ENCODE measurements around the gene RNPS1.

Gene RNPS1

DNA sequence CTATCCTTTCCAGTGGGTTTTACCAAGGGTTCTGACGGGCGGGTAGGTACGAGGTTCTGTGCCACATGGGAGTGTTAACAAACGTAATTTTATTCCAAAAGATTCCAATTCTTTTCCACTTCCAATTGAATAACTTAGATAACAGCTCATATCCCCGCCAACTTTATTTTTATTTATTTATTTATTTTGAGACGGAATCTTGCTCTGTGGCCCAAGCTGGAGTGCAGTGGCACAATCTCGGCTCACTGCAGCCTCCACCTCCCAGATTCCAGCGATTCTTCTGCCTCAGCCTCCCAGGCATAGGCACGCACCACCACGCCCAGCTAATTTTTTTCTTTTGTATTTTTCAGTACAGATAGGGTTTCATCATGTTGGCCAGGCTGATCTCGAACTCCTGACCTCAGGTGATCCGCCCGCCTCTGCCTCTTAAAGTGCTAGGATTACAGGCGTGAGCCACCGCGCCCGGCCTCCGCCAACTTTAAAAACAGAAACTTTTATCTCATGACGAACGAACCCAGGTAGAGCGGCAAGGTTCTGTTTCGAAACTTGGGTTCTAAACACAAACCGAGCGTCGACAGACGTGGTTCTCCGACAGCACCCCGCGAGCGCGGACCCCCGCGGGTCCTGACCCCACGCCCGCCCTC lies 17.2 kb downstream of the RNPS1 start:
- Histone ChIP-seq H3K27me3 (ENCODE audit: insufficient read depth, poor library complexity, severe bottlenecking) (no peaks in the 10 kb centered on the region), H3K9me3 (ENCODE audit: severe bottlenecking) (no peaks in the 10 kb centered on the region), H3K27ac (ENCODE audit: poor library complexity, severe bottlenecking) (peak overlapping the region; percentile 85), H3K4me1 (ENCODE audit: insufficient read depth, poor library complexity, severe bottlenecking) (peaks cover 10% of the 10 kb centered on the region), H3K4me3 (ENCODE audit: severe bottlenecking) (peak overlapping the region; percentile 86), H3K36me3 (ENCODE audit: low read depth) (peaks cover 70% of the 10 kb centered on the region)
- TF ChIP-seq, protein P1, sequence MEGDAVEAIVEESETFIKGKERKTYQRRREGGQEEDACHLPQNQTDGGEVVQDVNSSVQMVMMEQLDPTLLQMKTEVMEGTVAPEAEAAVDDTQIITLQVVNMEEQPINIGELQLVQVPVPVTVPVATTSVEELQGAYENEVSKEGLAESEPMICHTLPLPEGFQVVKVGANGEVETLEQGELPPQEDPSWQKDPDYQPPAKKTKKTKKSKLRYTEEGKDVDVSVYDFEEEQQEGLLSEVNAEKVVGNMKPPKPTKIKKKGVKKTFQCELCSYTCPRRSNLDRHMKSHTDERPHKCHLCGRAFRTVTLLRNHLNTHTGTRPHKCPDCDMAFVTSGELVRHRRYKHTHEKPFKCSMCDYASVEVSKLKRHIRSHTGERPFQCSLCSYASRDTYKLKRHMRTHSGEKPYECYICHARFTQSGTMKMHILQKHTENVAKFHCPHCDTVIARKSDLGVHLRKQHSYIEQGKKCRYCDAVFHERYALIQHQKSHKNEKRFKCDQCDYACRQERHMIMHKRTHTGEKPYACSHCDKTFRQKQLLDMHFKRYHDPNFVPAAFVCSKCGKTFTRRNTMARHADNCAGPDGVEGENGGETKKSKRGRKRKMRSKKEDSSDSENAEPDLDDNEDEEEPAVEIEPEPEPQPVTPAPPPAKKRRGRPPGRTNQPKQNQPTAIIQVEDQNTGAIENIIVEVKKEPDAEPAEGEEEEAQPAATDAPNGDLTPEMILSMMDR (IDR thresholded peaks at IDR 0.05; ENCODE audit: poor library complexity, severe bottlenecking): no peak
- peak; percentile 1; the same call in 1 of the 3 replicates for ATAC-seq (ENCODE audit: low read depth)
- no peak for DNase-seq (ENCODE audit: low spot score)

DNA sequence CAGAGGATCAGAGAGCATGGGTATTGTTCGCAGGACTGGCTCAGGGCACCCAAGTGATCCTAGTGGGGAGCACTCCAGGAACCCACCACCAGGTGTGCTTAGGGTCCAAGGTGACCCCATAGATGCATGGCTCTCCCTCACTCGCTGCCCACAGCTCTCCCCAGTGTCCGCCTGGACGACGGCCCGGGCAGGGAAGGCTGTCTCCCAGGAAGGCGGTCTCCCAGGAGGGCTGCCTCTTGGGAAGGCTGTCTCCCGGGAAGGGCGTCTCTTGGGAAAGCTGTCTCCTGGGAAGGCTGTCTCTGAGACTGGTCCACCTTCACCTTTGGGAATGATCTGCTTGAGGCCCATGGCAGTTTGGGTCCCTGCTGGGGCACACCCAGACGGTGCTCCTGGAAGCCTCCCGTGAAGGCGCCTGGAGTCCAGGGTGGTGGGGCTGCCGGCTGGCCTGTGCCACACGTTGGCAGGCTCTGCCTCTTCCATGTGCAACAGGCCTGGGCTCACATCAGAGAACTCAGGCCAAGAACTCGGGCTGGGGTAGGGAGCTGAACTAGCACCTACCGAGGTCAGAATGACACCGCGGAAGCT lies 21.5 kb downstream of the RNPS1 start:
- Histone ChIP-seq H3K9me3 (ENCODE audit: severe bottlenecking) (no peaks in the 10 kb centered on the region), H3K4me1 (ENCODE audit: insufficient read depth, poor library complexity, severe bottlenecking) (no peaks in the 10 kb centered on the region), H3K27ac (ENCODE audit: poor library complexity, severe bottlenecking) (no peak overlapping the region), H3K36me3 (ENCODE audit: low read depth) (peaks cover 73% of the 10 kb centered on the region), H3K27me3 (ENCODE audit: insufficient read depth, poor library complexity, severe bottlenecking) (no peaks in the 10 kb centered on the region), H3K4me3 (ENCODE audit: severe bottlenecking) (no peak overlapping the region)
- ATAC-seq (ENCODE audit: low read depth) (no peak), DNase-seq (ENCODE audit: low spot score) (no peak)
- TF ChIP-seq, protein P1 (IDR thresholded peaks at IDR 0.05; ENCODE audit: poor library complexity, severe bottlenecking): no peak

DNA sequence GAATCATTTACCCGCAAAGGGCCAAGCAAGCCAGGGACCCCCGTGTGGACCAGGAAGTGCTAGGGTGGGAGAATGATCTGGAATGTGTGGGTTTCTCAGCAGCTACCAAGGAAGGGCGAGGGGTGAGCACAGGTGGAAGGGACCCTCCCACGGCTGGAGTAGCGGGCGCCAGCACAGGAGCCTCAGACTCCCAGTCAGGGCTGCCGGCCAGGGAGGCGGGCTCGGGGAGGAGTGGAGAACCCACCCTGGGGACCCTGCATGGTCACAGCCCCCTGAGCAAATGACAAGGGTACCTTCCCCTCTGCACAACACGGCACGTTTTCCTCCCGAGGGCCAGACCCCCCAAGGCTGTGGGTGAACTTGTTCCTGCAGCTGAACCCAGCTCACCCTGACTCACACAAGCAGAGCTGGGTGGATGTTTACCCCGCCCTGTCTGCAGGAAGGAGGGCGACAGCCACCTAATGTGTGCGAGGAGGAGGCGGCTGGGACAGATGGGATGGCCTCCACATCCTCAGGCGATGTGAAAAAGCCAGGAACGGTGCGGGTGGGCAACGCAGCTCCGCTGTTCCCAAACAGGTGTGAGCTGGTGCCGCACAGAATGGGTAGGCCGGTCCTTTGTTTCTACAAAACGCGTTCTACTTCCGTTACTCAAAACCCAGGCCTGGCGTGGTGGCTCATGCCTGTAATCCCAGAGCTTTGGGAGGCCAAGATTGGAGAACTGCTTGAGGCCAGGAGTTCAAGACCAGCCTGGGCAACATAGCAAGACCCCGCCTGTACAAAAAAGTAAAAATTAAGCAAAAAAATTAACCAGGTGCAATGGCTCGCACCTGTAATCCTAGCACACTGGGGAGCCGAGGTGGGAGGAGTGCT lies 22.8 kb downstream of the RNPS1 start:
- ATAC-seq (ENCODE audit: low read depth): peak; percentile 9; the same call in 1 of the 3 replicates
- H3K4me1 ChIP-seq (ENCODE audit: insufficient read depth, poor library complexity, severe bottlenecking): no peaks in the 10 kb centered on the region
- H3K9me3 ChIP-seq (ENCODE audit: severe bottlenecking): no peaks in the 10 kb centered on the region
- no peak for DNase-seq (ENCODE audit: low spot score)
- H3K27ac ChIP-seq (ENCODE audit: poor library complexity, severe bottlenecking): no peak overlapping the region
- H3K4me3 ChIP-seq (ENCODE audit: severe bottlenecking): no peak overlapping the region
- H3K36me3 ChIP-seq (ENCODE audit: low read depth): peaks cover 73% of the 10 kb centered on the region
- H3K27me3 ChIP-seq (ENCODE audit: insufficient read depth, poor library complexity, severe bottlenecking): no peaks in the 10 kb centered on the region
- TF ChIP-seq, protein P1 (IDR thresholded peaks at IDR 0.05; ENCODE audit: poor library complexity, severe bottlenecking): no peak

DNA sequence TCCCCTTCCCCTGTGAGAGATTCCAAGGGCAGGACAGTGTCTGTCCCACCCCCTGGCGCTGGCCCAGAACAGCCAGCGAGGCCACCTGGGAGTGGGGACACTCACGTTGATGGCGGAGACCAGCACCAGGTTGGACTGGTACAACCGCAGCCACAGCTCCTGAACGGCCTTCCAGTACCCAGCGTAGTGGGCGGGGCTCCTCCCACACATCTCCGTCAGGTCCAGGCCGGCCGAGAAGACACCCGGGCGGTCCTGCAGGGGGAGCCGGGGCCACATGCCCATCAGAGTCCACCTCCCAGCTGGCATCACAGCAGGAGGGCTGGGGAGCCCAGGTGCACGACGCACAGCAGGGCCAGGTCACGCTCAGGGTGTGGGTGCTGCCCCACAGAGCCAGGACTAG lies 23.6 kb downstream of the RNPS1 start:
- DNase-seq (ENCODE audit: low spot score): no peak
- no peak overlapping the region for H3K27ac ChIP-seq (ENCODE audit: poor library complexity, severe bottlenecking)
- TF ChIP-seq, protein P1 (IDR thresholded peaks at IDR 0.05; ENCODE audit: poor library complexity, severe bottlenecking): no peak
- 0 out of 3 replicates have a peak, but pooled peaks have one; percentile 7 for ATAC-seq (ENCODE audit: low read depth)
- no peak overlapping the region for H3K4me3 ChIP-seq (ENCODE audit: severe bottlenecking)
- no peaks in the 10 kb centered on the region for H3K4me1 ChIP-seq (ENCODE audit: insufficient read depth, poor library complexity, severe bottlenecking)
- H3K27me3 ChIP-seq (ENCODE audit: insufficient read depth, poor library complexity, severe bottlenecking): no peaks in the 10 kb centered on the region
- H3K36me3 ChIP-seq (ENCODE audit: low read depth): peaks cover 71% of the 10 kb centered on the region
- no peaks in the 10 kb centered on the region for H3K9me3 ChIP-seq (ENCODE audit: severe bottlenecking)

Measured in RWPE2 (cell line).